ENCODE measurements around the gene GTF2IRD2.
"Not testable (repeated sequence)": the region's sequence is repeated elsewhere in the genome, so short reads cannot be mapped to it uniquely, and the experiment has no call there.

The GTF2IRD2 gene

GRCh38 chr7:74850833-74851721 is at the start of gene GTF2IRD2:
TSS of gene GTF2IRD2 (minus strand) at chr7:74851605. CDS start at chr7:74836378, 15,227 bp downstream.
- POLR2A ChIA-PET; H3K4me3 ChIP-seq (ENCODE audit: low read depth, low read length); CTCF ChIA-PET: not testable (repeated sequence)

GRCh38 chr7:74890158-74891123 is 39.0 kb upstream of the GTF2IRD2 start:
- H3K4me1 ChIP-seq (ENCODE audit: control insufficient read depth, insufficient read depth, low read length); CTCF ChIA-PET; H3K9me3 ChIP-seq (ENCODE audit: control insufficient read depth, insufficient read depth, low read depth, low read length); H3K36me3 ChIP-seq (ENCODE audit: control insufficient read depth in 2 of 2, insufficient read depth in 1 of 2, low read length in 2 of 2); POLR2A ChIA-PET: not testable (repeated sequence)
- Histone ChIP-seq H3K4me3 (ENCODE audit: low read depth, low read length) (peak overlapping the region; percentile 53), H3K27ac (ENCODE audit: extremely low read depth, low read depth, low read length) (peak overlapping the region; percentile 60)
- TF ChIP-seq IKZF3 (tag by site-specific recombination; IDR thresholded peaks at IDR 0.05): peak; percentile 75
- TF ChIP-seq ZBTB8A (tag by site-specific recombination; IDR thresholded peaks at IDR 0.05): peak; percentile 83
- TF ChIP-seq ZBTB11 (tag by site-specific recombination; conservative IDR thresholded peaks at IDR 0.05; ENCODE audit: low read depth): peak; percentile 47; the same call in 1 of the 2 replicates
- 0 out of 2 replicates have a peak, but pooled peaks have one; percentile 22 for TF ChIP-seq SCRT2 (tag by site-specific recombination; IDR thresholded peaks at IDR 0.05)
- peak; percentile 28; the same call in 1 of the 2 replicates for TF ChIP-seq SP7 (tag by site-specific recombination; IDR thresholded peaks at IDR 0.05)
- TF ChIP-seq ZNF692 (tag by site-specific recombination; IDR thresholded peaks at IDR 0.05): peak; percentile 45; the same call in 1 of the 2 replicates
- TF ChIP-seq SP3 (tag by site-specific recombination; IDR thresholded peaks at IDR 0.05): peak; percentile 36
- TF ChIP-seq SP2 (tag by site-specific recombination; IDR thresholded peaks at IDR 0.05): peak; percentile 37; the same call in 1 of the 2 replicates
- TF ChIP-seq ZEB2 (tag by site-specific recombination; IDR thresholded peaks at IDR 0.05): 0 out of 2 replicates have a peak, but pooled peaks have one; percentile 47
- 0 out of 2 replicates have a peak, but pooled peaks have one; percentile 34 for TF ChIP-seq ZBTB17 (tag by site-specific recombination; IDR thresholded peaks at IDR 0.05)
- TF ChIP-seq ZNF629 (tag by site-specific recombination; IDR thresholded peaks at IDR 0.05): peak; percentile 37; the same call in 1 of the 2 replicates
- peak; percentile 85 for TF ChIP-seq ZNF561 (tag by site-specific recombination; IDR thresholded peaks at IDR 0.05; ENCODE audit: borderline replicate concordance)
- peak; percentile 60 for TF ChIP-seq PRDM10 (tag by site-specific recombination; IDR thresholded peaks at IDR 0.05)
- peak; percentile 19; the same call in 1 of the 2 replicates for TF ChIP-seq YY1 (tag by site-specific recombination; IDR thresholded peaks at IDR 0.05)
- TF ChIP-seq ZNF335 (tag by site-specific recombination; conservative IDR thresholded peaks at IDR 0.05): peak; percentile 59; the same call in 1 of the 2 replicates
- TF ChIP-seq ZBTB26 (tag by site-specific recombination; optimal IDR thresholded peaks at IDR 0.05): peak; percentile 51
- TF ChIP-seq ZNF501 (tag by site-specific recombination; IDR thresholded peaks at IDR 0.05): peak; percentile 71
- TF ChIP-seq PATZ1 (tag by site-specific recombination; IDR thresholded peaks at IDR 0.05): 0 out of 2 replicates have a peak, but pooled peaks have one; percentile 11

More at GRCh38 chr7:74850833-74851721, at the start of gene GTF2IRD2:
- H3K9me3 ChIP-seq (ENCODE audit: control insufficient read depth, insufficient read depth, low read depth, low read length); H3K27ac ChIP-seq (ENCODE audit: extremely low read depth, low read depth, low read length); H3K4me1 ChIP-seq (ENCODE audit: control insufficient read depth, insufficient read depth, low read length); H3K36me3 ChIP-seq (ENCODE audit: control insufficient read depth in 2 of 2, insufficient read depth in 1 of 2, low read length in 2 of 2): not testable (repeated sequence)
